Progenitor cell of endocrine pancreas (in vitro differentiated cells): ENCODE measurements around the gene E4F1. TPM values are rescaled to one million over a fixed set of nuclear protein-coding genes. Genes with fewer than 3 reads are reported as not detected.

Source experiments
- DNase-seq: peaks from one replicate; pipeline ENCODE4 v3.0.0; 2021; ENCODE audit warnings: low spot score; ENCODE audit not compliant: unreplicated experiment
- H3K27ac Mint-ChIP-seq: 2 replicates; pipeline ENCODE4 v1.8.0; 2021; ENCODE audit warnings: mild to moderate bottlenecking, moderate library complexity, mixed read lengths
- H3K27me3 Mint-ChIP-seq: 2 replicates; pipeline ENCODE4 v1.8.0; 2021; ENCODE audit warnings: mixed read lengths
- H3K36me3 Mint-ChIP-seq: 2 replicates; pipeline ENCODE4 v1.8.0; 2022; ENCODE audit warnings: mixed read lengths; ENCODE audit not compliant: insufficient read depth
- H3K4me1 Mint-ChIP-seq: 2 replicates; pipeline ENCODE4 v1.8.0; 2021; ENCODE audit warnings: low read depth, mixed read lengths
- H3K4me3 Mint-ChIP-seq: 2 replicates; pipeline ENCODE4 v1.8.0; 2021; ENCODE audit warnings: low read depth, mild to moderate bottlenecking, moderate library complexity, mixed read lengths
- H3K9me3 Mint-ChIP-seq: 2 replicates; pipeline ENCODE4 v1.8.0; 2021; ENCODE audit warnings: low read depth, mixed read lengths
- CTCF ChIP-seq: fragments of 200-600 bp; sonication (generic); IDR thresholded peaks from one replicate; pipeline ENCODE4 v1.5.0; 2021; ENCODE audit warnings: antibody characterized with exemption, mild to moderate bottlenecking; ENCODE audit not compliant: unreplicated experiment
- total RNA-seq: library from RNA; stranded (reverse); gene quantifications from 2 replicates; pipeline ENCODE4 v1.2.1, GENCODE V29; 2021

E4F1 gene
- total RNA-seq, 1 donor from 2014 or later, result 33.7 TPM

- Mint-ChIP-seq H3K36me3 (peaks cover 2% of the 10 kb centered on the region), H3K4me1 (no peaks in the 10 kb centered on the region), H3K4me3 (no peak overlapping the region), H3K9me3 (no peaks in the 10 kb centered on the region), H3K27me3 (no peaks in the 10 kb centered on the region), H3K27ac (no peak overlapping the region)
- no peak for TF ChIP-seq CTCF
- DNase-seq, result no peak
Observed at GRCh38 chr16:2184346-2184745, 39.0 kb upstream of the E4F1 start.

GRCh38 chr16:2184962-2185361 is 38.4 kb upstream of the E4F1 start:
- DNase-seq, result no peak
- Mint-ChIP-seq H3K27me3 (no peaks in the 10 kb centered on the region), H3K9me3 (no peaks in the 10 kb centered on the region), H3K36me3 (peaks cover 2% of the 10 kb centered on the region), H3K4me1 (no peaks in the 10 kb centered on the region), H3K27ac (no peak overlapping the region), H3K4me3 (no peak overlapping the region)
- TF ChIP-seq CTCF, result no peak

- DNase-seq, result no peak
- Mint-ChIP-seq H3K4me3 (no peak overlapping the region), H3K27me3 (no peaks in the 10 kb centered on the region), H3K36me3 (peaks cover 2% of the 10 kb centered on the region), H3K27ac (no peak overlapping the region), H3K9me3 (no peaks in the 10 kb centered on the region), H3K4me1 (no peaks in the 10 kb centered on the region)
- no peak for TF ChIP-seq CTCF
Observed at GRCh38 chr16:2186064-2186463, 37.3 kb upstream of the E4F1 start.

- TF ChIP-seq CTCF, result no peak
- H3K9me3 Mint-ChIP-seq, result no peaks in the 10 kb centered on the region
- H3K27ac Mint-ChIP-seq, result no peak overlapping the region
- DNase-seq, result no peak
- H3K27me3 Mint-ChIP-seq, result no peaks in the 10 kb centered on the region
- no peak overlapping the region for H3K4me3 Mint-ChIP-seq
- H3K36me3 Mint-ChIP-seq, result peaks cover 2% of the 10 kb centered on the region
- H3K4me1 Mint-ChIP-seq, result no peaks in the 10 kb centered on the region
Observed at GRCh38 chr16:2186505-2186904, 36.9 kb upstream of the E4F1 start.

- no peaks in the 10 kb centered on the region for H3K27me3 Mint-ChIP-seq
- no peak overlapping the region for H3K27ac Mint-ChIP-seq
- no peak for DNase-seq
- no peak for TF ChIP-seq CTCF
- no peaks in the 10 kb centered on the region for H3K4me1 Mint-ChIP-seq
- H3K9me3 Mint-ChIP-seq, result no peaks in the 10 kb centered on the region
- no peak overlapping the region for H3K4me3 Mint-ChIP-seq
- peaks cover under 1% of the 10 kb centered on the region for H3K36me3 Mint-ChIP-seq
Observed at GRCh38 chr16:2187212-2187611, 36.2 kb upstream of the E4F1 start.
